ENCODE measurements around the gene SEH1L. TPM values are rescaled to one million over a fixed set of nuclear protein-coding genes. Genes with fewer than 3 reads are reported as not detected.
"Not testable (repeated sequence)": the region's sequence is repeated elsewhere in the genome, so short reads cannot be mapped to it uniquely, and the experiment has no call there.

SEH1L gene
- total RNA-seq, 1 donor from 2014 or later = 39.4 TPM

GRCh38 chr18:12993439-12993838 is 45.6 kb downstream of the SEH1L start:
- TF ChIP-seq CTCF (IDR thresholded peaks at IDR 0.05; ENCODE audit: insufficient read depth, low read length, poor library complexity, severe bottlenecking) = no peak
- DNase-seq (ENCODE audit: low read depth) = no peak
- Histone ChIP-seq H3K4me3 (ENCODE audit: low read depth, low read length) (no peak overlapping the region), H3K36me3 (ENCODE audit: control insufficient read depth, insufficient read depth, low read length) (no peaks in the 10 kb centered on the region), H3K27me3 (ENCODE audit: control insufficient read depth, insufficient read depth, low read length) (no peaks in the 10 kb centered on the region)

- no peak overlapping the region for H3K4me3 ChIP-seq (ENCODE audit: low read depth, low read length)
- no peak for DNase-seq (ENCODE audit: low read depth)
- TF ChIP-seq CTCF (IDR thresholded peaks at IDR 0.05; ENCODE audit: insufficient read depth, low read length, poor library complexity, severe bottlenecking) = no peak
- H3K36me3 ChIP-seq (ENCODE audit: control insufficient read depth, insufficient read depth, low read length) = no peaks in the 10 kb centered on the region
- no peaks in the 10 kb centered on the region for H3K27me3 ChIP-seq (ENCODE audit: control insufficient read depth, insufficient read depth, low read length)
These were observed 47.6 kb downstream of the SEH1L start for GRCh38 chr18:12995424-12995823.

- no peaks in the 10 kb centered on the region for H3K27me3 ChIP-seq (ENCODE audit: control insufficient read depth, insufficient read depth, low read length)
- no peak for DNase-seq (ENCODE audit: low read depth)
- no peak for TF ChIP-seq CTCF (IDR thresholded peaks at IDR 0.05; ENCODE audit: insufficient read depth, low read length, poor library complexity, severe bottlenecking)
- no peaks in the 10 kb centered on the region for H3K36me3 ChIP-seq (ENCODE audit: control insufficient read depth, insufficient read depth, low read length)
- no peak overlapping the region for H3K4me3 ChIP-seq (ENCODE audit: low read depth, low read length)
These were observed 48.2 kb downstream of the SEH1L start for GRCh38 chr18:12995952-12996477.

GRCh38 chr18:12996661-12997292 is 49.0 kb downstream of the SEH1L start:
- no peak for DNase-seq (ENCODE audit: low read depth)
- Histone ChIP-seq H3K27me3 (ENCODE audit: control insufficient read depth, insufficient read depth, low read length) (no peaks in the 10 kb centered on the region), H3K36me3 (ENCODE audit: control insufficient read depth, insufficient read depth, low read length) (peaks cover 2% of the 10 kb centered on the region), H3K4me3 (ENCODE audit: low read depth, low read length) (no peak overlapping the region)
- no peak for TF ChIP-seq CTCF (IDR thresholded peaks at IDR 0.05; ENCODE audit: insufficient read depth, low read length, poor library complexity, severe bottlenecking)

- H3K36me3 ChIP-seq (ENCODE audit: control insufficient read depth, insufficient read depth, low read length); H3K4me3 ChIP-seq (ENCODE audit: low read depth, low read length); DNase-seq (ENCODE audit: low read depth); H3K27me3 ChIP-seq (ENCODE audit: control insufficient read depth, insufficient read depth, low read length): not testable (repeated sequence)
These were observed 49.5 kb downstream of the SEH1L start for GRCh38 chr18:12997330-12997729.

- H3K36me3 ChIP-seq (ENCODE audit: control insufficient read depth, insufficient read depth, low read length) = peaks cover 2% of the 10 kb centered on the region
- H3K27me3 ChIP-seq (ENCODE audit: control insufficient read depth, insufficient read depth, low read length) = no peaks in the 10 kb centered on the region
- no peak for TF ChIP-seq CTCF (IDR thresholded peaks at IDR 0.05; ENCODE audit: insufficient read depth, low read length, poor library complexity, severe bottlenecking)
- DNase-seq (ENCODE audit: low read depth) = no peak
- no peak overlapping the region for H3K4me3 ChIP-seq (ENCODE audit: low read depth, low read length)
These were observed 50.7 kb downstream of the SEH1L start for GRCh38 chr18:12998332-12999060.

Data from kidney epithelial cell (primary cell).